GM23338 (cell line): ENCODE results near the gene SLC37A1. TPM values are rescaled to one million over a fixed set of nuclear protein-coding genes. Genes with fewer than 3 reads are reported as not detected.

Source experiments
- ATAC-seq: fragments of 200-7000 bp; cut with Tn5 transposase; 3 replicates; pipeline ENCODE4 v1.9.1; 2020
- DNase-seq: peaks from one replicate; pipeline ENCODE4 v3.0.0-alpha.2; 2015; ENCODE audit warnings: low spot score
- H2AFZ ChIP-seq: fragments of 200-600 bp; sonication (generic); 2 replicates; pipeline ENCODE4 v1.8.0; 2016; ENCODE audit warnings: antibody characterized with exemption, mild to moderate bottlenecking, moderate library complexity
- H3F3A ChIP-seq: fragments of 200-600 bp; sonication (generic); replicated peaks from 2 replicates; pipeline ENCODE4 v1.8.0; 2017; ENCODE audit warnings: antibody characterized with exemption, mixed run types, low read depth
- H3K27ac ChIP-seq: fragments of 200-600 bp; sonication (generic); 2 replicates; pipeline ENCODE4 v1.6.1; 2016; ENCODE audit warnings: low read depth
- H3K27me3 ChIP-seq: fragments of 200-600 bp; sonication (generic); 2 replicates; pipeline ENCODE4 v1.8.0; 2016; ENCODE audit warnings: mild to moderate bottlenecking, mixed run types, moderate library complexity; ENCODE audit not compliant: insufficient read depth
- H3K36me3 ChIP-seq: fragments of 200-600 bp; sonication (generic); 2 replicates; pipeline ENCODE4 v1.8.0; 2016; ENCODE audit warnings: mild to moderate bottlenecking; ENCODE audit not compliant: insufficient read depth
- H3K4me1 ChIP-seq: fragments of 200-600 bp; sonication (generic); 2 replicates; pipeline ENCODE4 v1.8.0; 2016; ENCODE audit warnings: mild to moderate bottlenecking, moderate library complexity; ENCODE audit not compliant: insufficient read depth
- H3K4me2 ChIP-seq: fragments of 200-600 bp; sonication (generic); 2 replicates; pipeline ENCODE4 v1.7.1; 2017; ENCODE audit warnings: mixed run types
- H3K4me3 ChIP-seq: fragments of 200-600 bp; sonication (generic); 2 replicates; pipeline ENCODE4 v1.6.1; 2016; ENCODE audit warnings: mixed run types
- H3K79me2 ChIP-seq: fragments of 200-600 bp; sonication (generic); replicated peaks from 2 replicates; pipeline ENCODE4 v1.8.0; 2017; ENCODE audit warnings: mild to moderate bottlenecking; ENCODE audit not compliant: insufficient read depth
- H3K9me2 ChIP-seq: fragments of 200-600 bp; sonication (generic); 2 replicates; pipeline ENCODE4 v1.8.0; 2017; ENCODE audit not compliant: insufficient read depth
- H4K20me1 ChIP-seq: fragments of 200-600 bp; sonication (generic); replicated peaks from 2 replicates; pipeline ENCODE4 v1.8.0; 2017; ENCODE audit warnings: mild to moderate bottlenecking; ENCODE audit not compliant: insufficient read depth
- H3K27ac Mint-ChIP-seq: 2 replicates; pipeline ENCODE4 v1.8.0; 2020; ENCODE audit warnings: inconsistent platforms, mild to moderate bottlenecking, moderate library complexity, mixed read lengths
- H3K27me3 Mint-ChIP-seq: 3 replicates; pipeline ENCODE4 v1.8.0; 2022; ENCODE audit warnings: low read depth, mild to moderate bottlenecking, moderate library complexity, mixed read lengths, inconsistent platforms; ENCODE audit not compliant: insufficient read depth, poor library complexity
- H3K36me3 Mint-ChIP-seq: 3 replicates; pipeline ENCODE4 v1.8.0; 2021; ENCODE audit warnings: low read depth, mild to moderate bottlenecking, inconsistent platforms, moderate library complexity, mixed read lengths
- H3K4me1 Mint-ChIP-seq: 3 replicates; pipeline ENCODE4 v1.8.0; 2020; ENCODE audit warnings: mild to moderate bottlenecking, inconsistent platforms, mixed read lengths
- H3K4me3 Mint-ChIP-seq: 3 replicates; pipeline ENCODE4 v1.8.0; 2021; ENCODE audit warnings: moderate library complexity, mild to moderate bottlenecking, inconsistent platforms, mixed read lengths
- H3K9me3 Mint-ChIP-seq: 3 replicates; pipeline ENCODE4 v1.8.0; 2020; ENCODE audit warnings: moderate library complexity, mild to moderate bottlenecking, inconsistent platforms, mixed read lengths
- CREB1 ChIP-seq: fragments of 250-450 bp; sonication (Bioruptor Pico); IDR thresholded peaks from 2 replicates; pipeline ENCODE4 v1.5.0; 2020; ENCODE audit warnings: low read depth, mild to moderate bottlenecking, moderate library complexity
- EZH2 ChIP-seq: fragments of 200-600 bp; sonication (generic); IDR thresholded peaks from one replicate; pipeline ENCODE4 v1.8.0; 2017; ENCODE audit warnings: antibody characterized with exemption, mild to moderate bottlenecking, low read depth; ENCODE audit not compliant: unreplicated experiment
- EZH2phosphoT487 ChIP-seq: fragments of 200-600 bp; sonication (generic); IDR thresholded peaks from one replicate; pipeline ENCODE4 v1.8.1; 2018; ENCODE audit warnings: antibody characterized with exemption; ENCODE audit not compliant: unreplicated experiment
- JUNB ChIP-seq: IDR thresholded peaks from one replicate; pipeline ENCODE4 v1.6.1; 2016; ENCODE audit warnings: antibody characterized with exemption; ENCODE audit not compliant: unreplicated experiment
- NANOG ChIP-seq: IDR thresholded peaks from 2 replicates; pipeline ENCODE4 v1.6.1; 2016; ENCODE audit warnings: antibody characterized with exemption, borderline replicate concordance
- POLR2AphosphoS5 ChIP-seq: IDR thresholded peaks from 2 replicates; pipeline ENCODE4 v1.6.1; 2016; ENCODE audit warnings: antibody characterized with exemption, low read depth
- STAT1 ChIP-seq: IDR thresholded peaks from one replicate; pipeline ENCODE4 v1.6.1; 2016; ENCODE audit warnings: antibody characterized with exemption; ENCODE audit not compliant: unreplicated experiment
- ZNF114 ChIP-seq: fragments of 250-450 bp; sonication (Bioruptor Pico); IDR thresholded peaks from 2 replicates; pipeline ENCODE4 v1.5.0; 2020; ENCODE audit warnings: mild to moderate bottlenecking, moderate library complexity
- ZNF331 ChIP-seq: fragments of 250-450 bp; sonication (Bioruptor Pico); IDR thresholded peaks from 2 replicates; pipeline ENCODE4 v1.5.0; 2020; ENCODE audit warnings: low read depth, mild to moderate bottlenecking, moderate library complexity
- polyA plus RNA-seq: library from polyadenylated mRNA; unstranded; fragments of >200 nt; fragmentation: Nextera tagmentation; extraction: Ambion mirVana; gene quantifications from 2 replicates; pipeline ENCODE4 v1.2.1, GENCODE V29; 2016
- total RNA-seq: library from RNA; depleted of rRNA; stranded (reverse); fragments of >200 nt; shearing (Covaris generic); gene quantifications from 2 replicates; pipeline ENCODE4 v1.2.3, GENCODE V29; 2014
- TF ChIP-seq, protein P1 (sequence below), 2 experiments: fragments of 200-600 bp in 1 of 2; sonication (generic) in 1 of 2; conservative IDR thresholded peaks; 2 replicates each; pipeline versions ENCODE4 v1.5.1 to v1.6.1; 2016 to 2017; ENCODE audit warnings: antibody characterized with exemption in 2 of 2, low read depth in 2 of 2, mild to moderate bottlenecking in 2 of 2, moderate library complexity in 1 of 2
- TF ChIP-seq, protein P2 (sequence below): fragments of 250-450 bp; sonication (Bioruptor Pico); IDR thresholded peaks from 2 replicates; pipeline ENCODE4 v1.5.0; 2020; ENCODE audit warnings: mild to moderate bottlenecking, moderate library complexity
- TF ChIP-seq, protein P3 (sequence below): IDR thresholded peaks from one replicate; pipeline ENCODE4 v1.6.1; 2018; ENCODE audit warnings: antibody characterized with exemption; ENCODE audit not compliant: unreplicated experiment

SLC37A1 gene
- total and polyA plus RNA-seq, 2 experiments from 2014 or later = 14.0 to 30.3 TPM

DNA sequence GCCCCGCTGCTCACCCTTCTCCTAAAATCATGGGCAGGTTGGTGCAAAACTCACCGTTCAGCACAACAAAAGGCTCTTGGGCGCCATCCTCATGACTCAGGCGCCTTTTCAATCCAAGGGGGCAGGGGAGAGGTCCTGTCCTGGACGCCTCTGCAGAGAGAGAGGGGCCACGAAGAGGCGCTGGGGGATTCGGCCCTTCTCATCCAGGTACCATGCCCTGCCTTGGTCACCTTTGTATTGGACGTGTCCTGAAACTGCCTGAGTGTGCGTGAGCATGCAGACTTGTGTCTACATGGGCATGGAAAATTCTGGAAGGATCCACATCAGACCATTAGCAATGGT, 53.5 kb downstream of the SLC37A1 start:
- H3F3A ChIP-seq = no peaks in the 10 kb centered on the region
- no peaks in the 10 kb centered on the region for H3K36me3 ChIP-seq
- H2AFZ ChIP-seq = no peak overlapping the region
- Mint-ChIP-seq H3K27ac (no peak overlapping the region), H3K36me3 (peaks cover 61% of the 10 kb centered on the region), H3K4me3 (no peak overlapping the region), H3K27me3 (peaks cover 8% of the 10 kb centered on the region), H3K9me3 (no peaks in the 10 kb centered on the region), H3K4me1 (no peaks in the 10 kb centered on the region; the same call in 1 of the 3 replicates)
- H3K79me2 ChIP-seq = no peaks in the 10 kb centered on the region
- no peak for ATAC-seq
- no peak overlapping the region for H3K27ac ChIP-seq
- H4K20me1 ChIP-seq = no peaks in the 10 kb centered on the region; the same call in 1 of the 2 replicates
- H3K9me2 ChIP-seq = no peaks in the 10 kb centered on the region
- TF ChIP-seq, protein P1, sequence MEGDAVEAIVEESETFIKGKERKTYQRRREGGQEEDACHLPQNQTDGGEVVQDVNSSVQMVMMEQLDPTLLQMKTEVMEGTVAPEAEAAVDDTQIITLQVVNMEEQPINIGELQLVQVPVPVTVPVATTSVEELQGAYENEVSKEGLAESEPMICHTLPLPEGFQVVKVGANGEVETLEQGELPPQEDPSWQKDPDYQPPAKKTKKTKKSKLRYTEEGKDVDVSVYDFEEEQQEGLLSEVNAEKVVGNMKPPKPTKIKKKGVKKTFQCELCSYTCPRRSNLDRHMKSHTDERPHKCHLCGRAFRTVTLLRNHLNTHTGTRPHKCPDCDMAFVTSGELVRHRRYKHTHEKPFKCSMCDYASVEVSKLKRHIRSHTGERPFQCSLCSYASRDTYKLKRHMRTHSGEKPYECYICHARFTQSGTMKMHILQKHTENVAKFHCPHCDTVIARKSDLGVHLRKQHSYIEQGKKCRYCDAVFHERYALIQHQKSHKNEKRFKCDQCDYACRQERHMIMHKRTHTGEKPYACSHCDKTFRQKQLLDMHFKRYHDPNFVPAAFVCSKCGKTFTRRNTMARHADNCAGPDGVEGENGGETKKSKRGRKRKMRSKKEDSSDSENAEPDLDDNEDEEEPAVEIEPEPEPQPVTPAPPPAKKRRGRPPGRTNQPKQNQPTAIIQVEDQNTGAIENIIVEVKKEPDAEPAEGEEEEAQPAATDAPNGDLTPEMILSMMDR (conservative IDR thresholded peaks at IDR 0.05; ENCODE audit: low read depth in 2 of 2) = no peak
- no peak for TF ChIP-seq NANOG
- TF ChIP-seq POLR2AphosphoS5 = no peak
- no peak for TF ChIP-seq ZNF114 (CRISPR knock-in tag)
- no peak for TF ChIP-seq STAT1
- TF ChIP-seq ZNF331 = no peak
- TF ChIP-seq, protein P2, sequence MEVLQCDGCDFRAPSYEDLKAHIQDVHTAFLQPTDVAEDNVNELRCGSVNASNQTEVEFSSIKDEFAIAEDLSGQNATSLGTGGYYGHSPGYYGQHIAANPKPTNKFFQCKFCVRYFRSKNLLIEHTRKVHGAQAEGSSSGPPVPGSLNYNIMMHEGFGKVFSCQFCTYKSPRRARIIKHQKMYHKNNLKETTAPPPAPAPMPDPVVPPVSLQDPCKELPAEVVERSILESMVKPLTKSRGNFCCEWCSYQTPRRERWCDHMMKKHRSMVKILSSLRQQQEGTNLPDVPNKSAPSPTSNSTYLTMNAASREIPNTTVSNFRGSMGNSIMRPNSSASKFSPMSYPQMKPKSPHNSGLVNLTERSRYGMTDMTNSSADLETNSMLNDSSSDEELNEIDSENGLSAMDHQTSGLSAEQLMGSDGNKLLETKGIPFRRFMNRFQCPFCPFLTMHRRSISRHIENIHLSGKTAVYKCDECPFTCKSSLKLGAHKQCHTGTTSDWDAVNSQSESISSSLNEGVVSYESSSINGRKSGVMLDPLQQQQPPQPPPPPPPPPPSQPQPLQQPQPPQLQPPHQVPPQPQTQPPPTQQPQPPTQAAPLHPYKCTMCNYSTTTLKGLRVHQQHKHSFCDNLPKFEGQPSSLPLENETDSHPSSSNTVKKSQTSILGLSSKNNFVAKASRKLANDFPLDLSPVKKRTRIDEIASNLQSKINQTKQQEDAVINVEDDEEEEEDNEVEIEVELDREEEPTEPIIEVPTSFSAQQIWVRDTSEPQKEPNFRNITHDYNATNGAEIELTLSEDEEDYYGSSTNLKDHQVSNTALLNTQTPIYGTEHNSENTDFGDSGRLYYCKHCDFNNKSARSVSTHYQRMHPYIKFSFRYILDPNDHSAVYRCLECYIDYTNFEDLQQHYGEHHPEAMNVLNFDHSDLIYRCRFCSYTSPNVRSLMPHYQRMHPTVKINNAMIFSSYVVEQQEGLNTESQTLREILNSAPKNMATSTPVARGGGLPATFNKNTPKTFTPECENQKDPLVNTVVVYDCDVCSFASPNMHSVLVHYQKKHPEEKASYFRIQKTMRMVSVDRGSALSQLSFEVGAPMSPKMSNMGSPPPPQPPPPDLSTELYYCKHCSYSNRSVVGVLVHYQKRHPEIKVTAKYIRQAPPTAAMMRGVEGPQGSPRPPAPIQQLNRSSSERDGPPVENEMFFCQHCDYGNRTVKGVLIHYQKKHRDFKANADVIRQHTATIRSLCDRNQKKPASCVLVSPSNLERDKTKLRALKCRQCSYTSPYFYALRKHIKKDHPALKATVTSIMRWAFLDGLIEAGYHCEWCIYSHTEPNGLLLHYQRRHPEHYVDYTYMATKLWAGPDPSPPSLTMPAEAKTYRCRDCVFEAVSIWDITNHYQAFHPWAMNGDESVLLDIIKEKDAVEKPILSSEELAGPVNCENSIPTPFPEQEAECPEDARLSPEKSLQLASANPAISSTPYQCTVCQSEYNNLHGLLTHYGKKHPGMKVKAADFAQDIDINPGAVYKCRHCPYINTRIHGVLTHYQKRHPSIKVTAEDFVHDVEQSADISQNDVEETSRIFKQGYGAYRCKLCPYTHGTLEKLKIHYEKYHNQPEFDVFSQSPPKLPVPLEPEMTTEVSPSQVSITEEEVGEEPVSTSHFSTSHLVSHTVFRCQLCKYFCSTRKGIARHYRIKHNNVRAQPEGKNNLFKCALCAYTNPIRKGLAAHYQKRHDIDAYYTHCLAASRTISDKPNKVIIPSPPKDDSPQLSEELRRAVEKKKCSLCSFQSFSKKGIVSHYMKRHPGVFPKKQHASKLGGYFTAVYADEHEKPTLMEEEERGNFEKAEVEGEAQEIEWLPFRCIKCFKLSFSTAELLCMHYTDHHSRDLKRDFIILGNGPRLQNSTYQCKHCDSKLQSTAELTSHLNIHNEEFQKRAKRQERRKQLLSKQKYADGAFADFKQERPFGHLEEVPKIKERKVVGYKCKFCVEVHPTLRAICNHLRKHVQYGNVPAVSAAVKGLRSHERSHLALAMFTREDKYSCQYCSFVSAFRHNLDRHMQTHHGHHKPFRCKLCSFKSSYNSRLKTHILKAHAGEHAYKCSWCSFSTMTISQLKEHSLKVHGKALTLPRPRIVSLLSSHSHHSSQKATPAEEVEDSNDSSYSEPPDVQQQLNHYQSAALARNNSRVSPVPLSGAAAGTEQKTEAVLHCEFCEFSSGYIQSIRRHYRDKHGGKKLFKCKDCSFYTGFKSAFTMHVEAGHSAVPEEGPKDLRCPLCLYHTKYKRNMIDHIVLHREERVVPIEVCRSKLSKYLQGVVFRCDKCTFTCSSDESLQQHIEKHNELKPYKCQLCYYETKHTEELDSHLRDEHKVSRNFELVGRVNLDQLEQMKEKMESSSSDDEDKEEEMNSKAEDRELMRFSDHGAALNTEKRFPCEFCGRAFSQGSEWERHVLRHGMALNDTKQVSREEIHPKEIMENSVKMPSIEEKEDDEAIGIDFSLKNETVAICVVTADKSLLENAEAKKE (CRISPR knock-in tag) = no peak
- TF ChIP-seq, protein P3, sequence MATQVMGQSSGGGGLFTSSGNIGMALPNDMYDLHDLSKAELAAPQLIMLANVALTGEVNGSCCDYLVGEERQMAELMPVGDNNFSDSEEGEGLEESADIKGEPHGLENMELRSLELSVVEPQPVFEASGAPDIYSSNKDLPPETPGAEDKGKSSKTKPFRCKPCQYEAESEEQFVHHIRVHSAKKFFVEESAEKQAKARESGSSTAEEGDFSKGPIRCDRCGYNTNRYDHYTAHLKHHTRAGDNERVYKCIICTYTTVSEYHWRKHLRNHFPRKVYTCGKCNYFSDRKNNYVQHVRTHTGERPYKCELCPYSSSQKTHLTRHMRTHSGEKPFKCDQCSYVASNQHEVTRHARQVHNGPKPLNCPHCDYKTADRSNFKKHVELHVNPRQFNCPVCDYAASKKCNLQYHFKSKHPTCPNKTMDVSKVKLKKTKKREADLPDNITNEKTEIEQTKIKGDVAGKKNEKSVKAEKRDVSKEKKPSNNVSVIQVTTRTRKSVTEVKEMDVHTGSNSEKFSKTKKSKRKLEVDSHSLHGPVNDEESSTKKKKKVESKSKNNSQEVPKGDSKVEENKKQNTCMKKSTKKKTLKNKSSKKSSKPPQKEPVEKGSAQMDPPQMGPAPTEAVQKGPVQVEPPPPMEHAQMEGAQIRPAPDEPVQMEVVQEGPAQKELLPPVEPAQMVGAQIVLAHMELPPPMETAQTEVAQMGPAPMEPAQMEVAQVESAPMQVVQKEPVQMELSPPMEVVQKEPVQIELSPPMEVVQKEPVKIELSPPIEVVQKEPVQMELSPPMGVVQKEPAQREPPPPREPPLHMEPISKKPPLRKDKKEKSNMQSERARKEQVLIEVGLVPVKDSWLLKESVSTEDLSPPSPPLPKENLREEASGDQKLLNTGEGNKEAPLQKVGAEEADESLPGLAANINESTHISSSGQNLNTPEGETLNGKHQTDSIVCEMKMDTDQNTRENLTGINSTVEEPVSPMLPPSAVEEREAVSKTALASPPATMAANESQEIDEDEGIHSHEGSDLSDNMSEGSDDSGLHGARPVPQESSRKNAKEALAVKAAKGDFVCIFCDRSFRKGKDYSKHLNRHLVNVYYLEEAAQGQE = no peak
- TF ChIP-seq CREB1 (CRISPR knock-in tag) = no peak
- no peak for TF ChIP-seq EZH2
- no peak for TF ChIP-seq JUNB
- TF ChIP-seq EZH2phosphoT487 = no peak
- H3K4me1 ChIP-seq = no peaks in the 10 kb centered on the region
- no peak for DNase-seq
- no peak overlapping the region for H3K4me2 ChIP-seq
- no peak overlapping the region for H3K4me3 ChIP-seq
- H3K27me3 ChIP-seq = no peaks in the 10 kb centered on the region
